Right ventricle myocardium inferior (tissue), 1 donor: ENCODE measurements around the gene TGFBR3L. TPM values are rescaled to one million over a fixed set of nuclear protein-coding genes. Genes with fewer than 3 reads are reported as not detected.
"Not testable (repeated sequence)": the region's sequence is repeated elsewhere in the genome, so short reads cannot be mapped to it uniquely, and the experiment has no call there.

Experiments used
- ATAC-seq: fragments of 200-7000 bp; cut with Tn5 transposase; one replicate; pipeline ENCODE4 v1.9.1; 2020; ENCODE audit warnings: mild to moderate bottlenecking, moderate library complexity
- DNase-seq: peaks from one replicate; pipeline ENCODE4 v3.0.0; 2021; ENCODE audit errors: missing footprints
- intact Hi-C: fragments of 100-400 bp; cut with DNase I; formaldehyde crosslinking; loops from one replicate; pipeline ENCODE4 v1.11.0; 2022
- total RNA-seq: library from RNA; stranded (reverse); fragmentation: NEBNext Ultra II Directional; extraction: Animal tissue kit (Norgen Biotek cat#: 25700); gene quantifications from one replicate; pipeline ENCODE4 v1.2.1, GENCODE V29; 2021
- donor health status: DM: no; HTN: yes; CAD: no; lungs with severe emphysema.

The TGFBR3L gene
- total RNA-seq, 1 donor from 2014 or later = 7.2 TPM

DNA sequence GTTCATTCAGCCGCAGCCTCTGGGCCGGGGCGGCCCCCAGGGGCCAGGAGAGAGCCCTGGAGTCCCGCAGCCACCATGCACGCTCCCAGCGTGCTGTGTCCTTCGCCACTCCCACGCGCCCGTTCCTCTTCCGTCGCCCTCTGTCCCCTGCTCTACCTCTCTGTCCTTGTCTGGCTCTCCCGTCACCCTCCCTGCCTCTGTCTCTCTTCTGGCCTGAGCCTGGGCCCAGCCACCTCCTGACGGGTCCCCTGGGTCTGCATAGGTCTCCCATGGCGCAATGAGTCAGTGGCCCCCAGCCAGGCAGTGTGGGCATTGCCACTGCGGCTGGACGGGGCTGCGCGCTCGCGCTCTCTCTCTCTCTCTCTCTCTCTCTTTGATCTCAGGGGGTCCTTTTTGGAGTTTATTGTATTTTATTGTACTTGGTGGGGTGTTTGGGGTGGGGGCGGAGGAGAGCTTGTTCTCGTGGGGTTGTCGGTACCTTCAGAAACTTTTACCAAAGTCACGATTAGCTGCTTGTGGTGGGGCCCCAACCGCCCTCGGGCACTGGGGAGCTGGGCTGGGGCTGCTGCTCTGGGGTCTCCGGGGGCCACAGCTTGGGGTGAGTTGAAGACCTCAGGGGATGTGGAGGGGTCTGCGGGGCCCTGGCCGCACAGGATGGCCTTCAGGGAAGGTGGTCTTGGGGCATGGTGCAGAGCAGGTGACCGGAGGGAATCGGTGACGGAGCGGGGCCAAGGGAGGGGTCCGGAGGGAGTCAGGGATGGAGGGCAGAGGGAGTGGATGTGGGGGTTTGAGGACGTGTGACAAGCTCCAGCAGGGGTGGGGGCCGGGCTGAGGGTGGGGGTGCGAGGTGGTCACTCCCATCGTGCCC, 1.7 kb upstream of the TGFBR3L start:
- intact Hi-C loops = no loop called here
- DNase-seq (no peak), ATAC-seq (no peak)

DNA sequence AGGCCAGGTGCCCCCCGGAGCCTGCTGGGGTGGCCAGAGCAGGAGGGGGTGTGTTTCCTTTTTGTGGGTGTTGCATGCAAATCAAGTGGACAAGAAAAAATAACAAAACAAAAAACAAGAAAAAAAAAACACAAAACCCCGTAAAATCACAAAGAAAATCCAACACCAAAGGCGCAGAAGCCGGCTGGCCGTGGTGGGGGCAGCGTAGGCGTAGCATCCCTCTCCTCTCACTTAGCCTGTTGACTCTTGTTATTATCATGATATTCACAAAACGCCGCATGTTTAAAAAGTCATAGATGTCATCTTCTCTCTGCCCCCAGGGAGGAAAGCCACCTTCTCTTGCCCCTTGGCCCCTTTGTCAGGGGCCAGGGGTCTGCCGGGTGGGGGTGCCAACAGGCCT, 978 bp upstream of the TGFBR3L start:
- DNase-seq = no peak
- intact Hi-C loops = no loop called here
- ATAC-seq = no peak

DNA sequence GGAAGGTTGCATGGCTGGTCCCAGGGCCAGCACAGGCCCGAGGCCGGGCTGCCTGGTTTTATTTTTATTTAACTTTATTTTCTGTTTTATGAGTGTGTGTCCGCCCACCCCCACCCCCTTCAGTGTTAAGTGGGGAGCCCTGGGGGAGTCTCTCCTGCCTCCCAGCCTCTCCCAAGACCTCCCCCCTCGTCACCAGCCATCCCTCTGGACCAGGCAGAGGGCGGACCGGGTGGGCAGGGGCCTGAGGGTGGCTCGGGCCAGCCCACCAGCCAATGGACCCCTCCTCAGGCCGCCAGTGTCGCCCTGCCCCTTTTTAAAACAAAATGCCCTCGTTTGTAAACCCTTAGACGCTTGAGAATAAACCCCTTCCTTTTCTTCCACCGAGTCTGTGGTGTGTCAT, 531 bp upstream of the TGFBR3L start:
- intact Hi-C loops = no loop called here
- DNase-seq (no peak), ATAC-seq (no peak)

DNA sequence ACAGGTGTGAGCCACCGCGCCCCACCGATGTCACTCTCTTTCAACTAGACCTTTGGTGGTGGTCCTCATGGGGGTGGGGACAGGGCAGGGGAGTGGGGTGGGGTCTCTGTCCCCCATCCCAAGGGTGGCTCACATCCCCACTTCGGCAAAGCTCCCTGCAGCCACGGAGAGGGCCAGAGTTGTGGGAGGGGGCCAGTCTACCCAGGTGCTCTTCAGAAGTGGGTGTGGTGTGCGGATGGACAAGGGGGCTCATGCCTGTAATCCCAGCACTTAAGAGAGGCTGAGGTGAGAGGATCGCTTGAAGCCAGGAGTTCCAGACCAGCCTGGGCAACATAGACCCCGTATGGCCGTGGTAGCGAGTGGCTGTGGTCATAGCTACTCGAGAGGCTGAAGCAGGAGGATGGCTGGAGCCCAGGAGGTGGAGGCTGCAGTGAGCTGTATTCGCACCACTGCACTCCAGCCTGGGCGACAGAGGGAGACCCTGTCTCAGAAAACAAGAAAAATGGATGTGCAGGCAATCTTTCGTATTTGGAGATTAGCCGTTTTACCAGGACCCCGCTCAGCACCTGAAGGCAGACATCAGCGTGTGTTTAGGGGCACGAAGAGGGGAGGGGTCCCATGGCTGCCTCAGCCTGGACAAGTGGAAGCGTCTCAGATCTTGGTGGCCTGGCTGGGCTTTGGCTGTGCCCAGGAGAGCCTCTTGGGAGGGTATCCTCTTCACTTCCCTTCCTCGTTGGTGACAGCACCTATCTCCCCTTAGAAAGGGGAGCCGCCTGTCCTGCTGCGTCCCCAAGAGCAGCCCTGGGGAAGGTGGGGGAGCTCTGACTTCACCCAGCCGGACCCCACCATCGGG, 846 bp downstream of the TGFBR3L start:
- ATAC-seq = no peak
- DNase-seq = no peak
- intact Hi-C loops = no loop called here

DNA sequence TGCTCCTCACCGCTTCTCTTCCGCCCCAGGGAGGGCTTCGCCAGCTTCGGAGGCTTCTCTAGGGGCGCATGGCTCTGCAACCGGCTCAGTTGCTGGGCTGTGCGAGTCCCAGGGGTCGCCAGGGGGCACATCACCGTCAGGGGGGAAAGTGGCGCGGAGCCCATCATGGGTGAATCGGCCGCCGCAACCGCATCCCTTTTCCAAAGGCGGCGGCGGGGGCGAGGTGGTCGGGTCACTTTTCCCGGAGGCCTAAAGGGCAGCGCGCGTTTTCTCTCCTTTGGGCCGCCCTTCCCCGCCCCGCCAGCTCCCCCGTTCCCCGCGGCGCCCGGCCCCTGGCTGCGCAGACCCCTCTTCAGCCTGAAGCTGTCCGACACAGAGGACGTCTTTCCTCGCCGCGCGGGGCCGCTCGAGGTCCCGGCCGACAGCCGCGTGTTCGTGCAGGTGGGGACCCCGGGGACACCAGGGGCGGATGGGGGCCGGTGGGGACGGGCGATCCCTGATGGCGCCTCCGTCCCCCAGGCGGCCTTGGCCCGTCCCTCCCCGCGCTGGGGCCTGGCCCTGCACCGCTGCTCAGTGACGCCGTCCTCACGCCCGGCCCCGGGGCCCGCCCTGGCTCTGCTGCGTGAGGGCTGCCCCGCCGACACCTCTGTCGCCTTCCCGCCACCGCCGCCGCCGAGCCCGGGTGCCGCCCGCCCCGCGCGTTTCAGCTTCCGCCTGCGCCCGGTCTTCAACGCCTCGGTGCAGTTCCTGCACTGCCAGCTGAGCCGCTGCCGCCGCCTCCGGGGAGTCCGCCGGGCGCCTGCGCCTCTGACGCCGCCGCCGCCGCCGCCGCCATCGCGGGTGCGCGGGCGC, 1.7 kb downstream of the TGFBR3L start:
- no peak for DNase-seq
- ATAC-seq = no peak
- intact Hi-C loops = no loop called here

DNA sequence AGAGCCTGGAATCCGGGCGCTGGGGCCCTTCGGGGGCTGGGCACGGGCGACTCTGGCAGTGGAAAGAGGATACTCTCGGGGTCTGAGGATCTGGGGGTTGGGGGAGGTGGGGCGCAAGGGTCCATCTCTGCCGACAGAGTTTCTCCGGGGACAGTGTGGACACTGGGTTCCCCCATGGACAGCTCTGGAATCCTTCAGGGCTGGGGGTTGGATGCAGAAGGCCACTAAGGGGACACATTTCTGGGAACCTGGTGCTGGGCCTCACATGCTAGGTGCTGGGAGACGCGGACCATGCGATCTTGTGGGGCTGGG, 2.3 kb downstream of the TGFBR3L start:
- ATAC-seq (no peak), DNase-seq (no peak)

DNA sequence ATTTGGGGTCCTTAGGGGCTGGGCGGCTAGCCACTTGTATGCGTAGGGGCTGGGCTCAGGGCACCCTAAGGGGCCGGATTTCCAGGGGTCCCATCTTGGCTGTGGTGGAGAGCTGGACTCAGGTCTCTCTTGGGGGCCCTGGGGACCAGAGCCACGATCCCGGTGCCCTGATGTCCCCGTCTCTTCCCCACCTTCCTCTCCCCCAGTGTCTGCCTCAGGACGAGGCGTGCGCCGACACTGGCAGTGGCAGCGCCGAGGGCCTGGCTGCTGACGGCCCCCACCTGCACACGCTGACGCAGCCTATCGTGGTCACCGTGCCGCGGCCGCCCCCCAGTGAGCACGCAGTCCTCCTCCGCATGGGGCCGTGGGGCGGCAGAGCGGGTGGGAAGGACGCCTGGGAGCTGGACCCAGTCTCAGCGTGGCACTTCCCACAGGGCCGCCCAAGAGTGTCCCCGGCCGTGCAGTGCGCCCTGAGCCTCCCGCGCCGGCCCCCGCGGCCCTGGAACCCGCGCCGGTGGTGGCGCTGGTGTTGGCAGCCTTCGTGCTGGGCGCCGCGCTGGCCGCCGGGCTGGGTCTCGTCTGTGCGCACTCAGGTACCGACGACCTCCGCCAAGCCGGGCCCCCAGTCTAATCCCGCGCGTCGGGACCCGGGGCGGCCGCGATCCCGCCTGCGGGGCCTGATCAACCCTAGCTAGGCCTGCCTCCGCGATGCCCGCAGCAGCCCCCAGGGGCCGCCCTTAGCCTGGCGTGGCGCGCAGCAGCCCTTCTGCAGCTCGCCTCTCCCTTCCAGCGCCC, 2.8 kb downstream of the TGFBR3L start:
- ATAC-seq (no peak), DNase-seq (no peak)
- intact Hi-C loops = no loop called here

More for the DNA sequence above, 2.3 kb downstream of the TGFBR3L start:
- intact Hi-C loops = no loop called here

DNA sequence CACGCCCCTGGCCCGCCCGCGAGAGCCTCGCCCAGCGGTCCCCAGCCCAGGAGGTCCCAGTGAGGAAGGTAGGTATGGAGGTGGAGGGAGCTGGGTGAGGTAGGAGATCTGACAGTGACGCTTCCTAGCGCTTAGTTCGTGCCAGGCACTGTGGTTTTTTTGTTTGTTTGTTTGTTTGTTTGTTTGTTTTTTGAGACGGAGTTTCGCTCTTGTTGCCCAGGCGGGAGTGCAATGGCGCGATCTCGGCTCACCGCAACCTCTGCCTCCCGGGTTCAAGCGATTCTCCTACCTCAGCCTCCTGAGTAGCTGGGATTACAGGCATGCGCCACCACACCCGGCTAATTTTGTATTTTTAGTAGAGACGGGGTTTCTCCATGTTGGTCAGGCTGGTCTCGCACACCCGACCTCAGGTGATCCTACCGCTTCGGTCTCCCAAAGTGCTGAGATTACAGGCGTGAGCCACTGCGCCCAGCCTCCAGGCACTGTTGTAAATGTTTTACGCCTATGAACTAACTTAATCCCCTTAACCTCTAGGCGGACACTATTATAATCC, 3.5 kb downstream of the TGFBR3L start:
- ATAC-seq, DNase-seq, intact Hi-C loops: not testable (repeated sequence)

DNA sequence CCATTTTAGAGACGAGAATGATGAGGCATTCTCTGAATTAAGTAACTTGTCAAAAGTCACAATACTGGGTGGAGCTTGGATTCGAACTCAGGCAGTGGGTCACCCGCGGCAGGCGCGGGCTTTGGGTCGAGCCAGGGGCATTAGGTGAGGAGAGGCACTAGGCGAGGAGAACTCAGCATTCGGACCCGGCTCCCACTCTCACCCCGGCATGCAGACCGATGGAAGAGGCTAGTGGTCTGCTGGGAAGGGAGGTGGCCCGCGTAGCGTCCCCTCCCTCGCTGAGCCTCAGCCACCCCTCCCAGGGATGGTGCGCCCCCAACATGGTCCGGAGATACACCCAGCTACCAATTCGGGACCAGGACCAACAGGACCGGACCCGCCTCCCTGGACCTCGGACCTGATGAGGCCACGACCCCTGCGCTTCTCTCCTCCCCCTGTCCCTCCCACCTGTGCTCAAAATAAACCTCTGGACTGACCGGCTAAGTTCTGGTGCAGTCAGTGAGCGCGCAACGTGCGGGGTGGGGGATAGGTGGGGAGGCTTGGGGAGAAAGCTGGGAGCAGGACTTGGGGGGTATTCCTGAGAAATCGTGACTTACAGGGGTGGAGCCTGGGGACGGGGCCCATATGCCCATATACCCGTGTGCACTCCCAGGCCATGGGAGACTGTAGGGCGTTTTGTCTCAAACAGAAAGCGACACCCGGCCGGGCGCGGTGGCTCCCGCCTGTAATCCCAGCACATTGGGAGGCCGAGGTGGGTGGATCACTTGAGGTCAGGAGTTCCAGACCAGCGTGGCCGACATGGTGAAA, 4.2 kb downstream of the TGFBR3L start:
- DNase-seq (no peak), ATAC-seq (no peak)
- intact Hi-C loops = no loop called here

DNA sequence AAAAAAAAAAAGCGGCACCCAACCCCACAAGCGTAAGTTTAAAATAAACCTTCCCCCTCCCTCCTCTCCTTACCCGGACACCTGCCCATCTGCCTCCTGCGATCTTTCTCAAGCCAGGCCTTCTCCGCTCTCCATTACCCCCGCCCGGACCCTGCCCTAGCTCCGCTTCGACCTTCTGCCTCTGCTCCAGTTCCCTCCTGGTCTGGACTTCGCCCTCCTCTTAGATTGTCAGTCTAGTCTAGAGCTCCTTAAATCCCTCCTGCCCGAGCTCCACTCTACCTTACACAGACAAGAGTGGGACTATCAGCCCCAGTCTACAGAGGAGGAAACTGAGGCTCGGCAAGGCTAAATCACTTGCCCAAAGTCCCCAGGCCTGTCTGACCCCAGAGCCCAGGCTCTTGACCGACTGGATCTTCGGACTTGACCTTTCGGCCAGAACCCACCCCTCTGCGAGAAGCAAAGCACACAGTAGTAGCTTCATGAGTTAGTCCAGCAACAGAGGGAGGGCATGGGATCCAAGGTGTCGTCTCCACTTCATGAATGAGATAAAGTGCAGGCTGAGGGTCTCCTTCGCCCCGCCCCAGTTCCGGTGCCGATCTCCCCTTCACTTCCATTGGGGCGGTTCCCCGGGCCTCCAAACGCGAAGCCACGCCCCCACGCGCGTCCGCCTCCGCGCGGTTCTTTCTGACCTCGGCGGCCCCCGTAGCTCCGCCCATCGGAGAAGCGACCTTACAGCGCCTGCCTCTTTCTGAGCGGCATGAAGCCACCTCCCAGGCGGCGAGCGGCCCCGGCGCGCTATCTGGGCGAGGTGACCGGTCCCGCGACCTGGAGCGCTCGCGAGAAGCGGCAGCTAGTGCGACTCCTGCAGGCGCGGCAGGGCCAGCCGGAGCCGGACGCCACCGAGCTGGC, 5.2 kb downstream of the TGFBR3L start, which contains the start of gene SNAPC2:
TSS of gene SNAPC2 (plus strand) at position 729 of the 909 bp plus-strand sequence. CDS start at position 758, 29 bp downstream.
- intact Hi-C loops = loop anchor here (1.0 to 2.0 kb wide), 3 partner anchors 17 to 594 kb away; partner anchors contain the start of genes MAP2K7, TIMM44 and ZNF414
- peak; percentile 99 for DNase-seq
- peak; percentile 72 for ATAC-seq

DNA sequence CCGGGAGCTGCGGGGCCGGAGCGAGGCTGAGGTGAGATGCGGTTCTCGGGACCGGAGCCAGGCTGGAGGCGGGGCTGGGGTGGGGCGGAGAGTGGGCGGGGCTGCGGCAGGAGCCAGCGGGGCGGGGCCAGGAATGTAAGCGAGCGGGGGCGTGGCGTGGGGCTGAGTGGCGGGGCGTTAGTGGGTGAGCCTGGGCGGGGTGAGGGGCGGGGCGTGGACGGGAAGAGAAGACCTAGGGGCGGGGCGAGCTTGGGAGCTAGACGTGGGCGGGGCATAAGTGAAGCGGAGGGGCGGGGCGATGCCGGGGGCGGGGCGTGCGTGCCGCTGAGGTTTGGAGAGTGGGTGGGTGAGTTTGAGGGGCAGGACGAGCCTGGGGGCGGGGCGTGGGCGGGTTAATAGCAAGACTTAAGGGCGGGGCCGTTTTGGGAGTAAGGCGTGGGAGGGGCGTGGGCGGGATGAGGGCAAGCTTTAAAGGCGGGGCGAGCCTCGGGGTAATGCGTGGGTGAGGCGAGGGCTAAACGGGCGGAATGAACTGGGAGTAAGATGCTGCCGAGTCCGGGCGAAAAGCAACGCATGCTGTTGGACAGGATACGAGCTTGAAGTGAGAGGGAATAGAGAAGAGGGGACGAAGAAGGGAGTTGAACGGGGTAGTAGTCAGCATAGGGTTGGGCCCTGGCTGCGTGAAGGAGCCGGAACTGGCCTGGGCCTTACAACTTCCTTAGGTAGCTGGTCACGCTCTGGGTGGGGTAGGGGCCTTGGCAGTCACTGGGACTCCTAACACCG, 6.1 kb downstream of the TGFBR3L start:
- ATAC-seq (peak; percentile 89), DNase-seq (peak; percentile 100)
- intact Hi-C loops = loop anchor here (1.0 to 2.0 kb wide), 3 partner anchors 17 to 594 kb away; partner anchors contain the start of genes MAP2K7, TIMM44 and ZNF414

DNA sequence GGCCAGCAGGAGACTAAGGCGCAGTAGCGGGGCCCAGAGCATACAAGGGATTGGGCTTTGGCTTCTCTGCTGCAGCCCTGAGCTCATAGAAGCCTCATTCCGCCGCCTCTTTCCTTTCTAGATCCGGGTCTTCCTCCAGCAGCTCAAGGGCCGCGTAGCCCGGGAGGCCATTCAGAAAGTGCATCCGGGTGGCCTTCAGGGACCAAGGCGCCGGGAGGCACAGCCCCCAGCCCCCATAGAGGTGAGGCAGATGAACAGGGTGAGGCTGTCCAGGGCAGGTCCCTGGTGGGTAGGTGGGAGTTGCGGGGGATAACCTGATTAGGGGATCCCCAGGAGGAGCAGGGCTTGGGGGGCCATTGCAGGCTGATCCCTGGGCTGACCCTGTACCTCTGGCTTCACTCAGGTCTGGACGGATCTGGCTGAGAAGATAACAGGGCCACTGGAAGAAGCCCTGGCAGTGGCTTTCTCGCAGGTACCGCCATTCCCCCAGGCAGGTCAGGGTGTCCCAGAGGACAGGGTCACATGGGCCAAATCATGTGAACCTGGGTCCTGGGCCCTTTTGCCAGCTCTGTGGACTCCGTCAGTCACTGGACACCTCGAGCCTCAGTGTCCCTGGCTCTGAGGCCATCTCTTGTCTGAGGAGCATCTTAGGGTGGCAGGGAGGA, 6.8 kb downstream of the TGFBR3L start:
- intact Hi-C loops = loop anchor here (2.0 kb wide), 1 partner anchor 21 kb away; the partner anchor contains the start of gene TIMM44
- DNase-seq = no peak

DNA sequence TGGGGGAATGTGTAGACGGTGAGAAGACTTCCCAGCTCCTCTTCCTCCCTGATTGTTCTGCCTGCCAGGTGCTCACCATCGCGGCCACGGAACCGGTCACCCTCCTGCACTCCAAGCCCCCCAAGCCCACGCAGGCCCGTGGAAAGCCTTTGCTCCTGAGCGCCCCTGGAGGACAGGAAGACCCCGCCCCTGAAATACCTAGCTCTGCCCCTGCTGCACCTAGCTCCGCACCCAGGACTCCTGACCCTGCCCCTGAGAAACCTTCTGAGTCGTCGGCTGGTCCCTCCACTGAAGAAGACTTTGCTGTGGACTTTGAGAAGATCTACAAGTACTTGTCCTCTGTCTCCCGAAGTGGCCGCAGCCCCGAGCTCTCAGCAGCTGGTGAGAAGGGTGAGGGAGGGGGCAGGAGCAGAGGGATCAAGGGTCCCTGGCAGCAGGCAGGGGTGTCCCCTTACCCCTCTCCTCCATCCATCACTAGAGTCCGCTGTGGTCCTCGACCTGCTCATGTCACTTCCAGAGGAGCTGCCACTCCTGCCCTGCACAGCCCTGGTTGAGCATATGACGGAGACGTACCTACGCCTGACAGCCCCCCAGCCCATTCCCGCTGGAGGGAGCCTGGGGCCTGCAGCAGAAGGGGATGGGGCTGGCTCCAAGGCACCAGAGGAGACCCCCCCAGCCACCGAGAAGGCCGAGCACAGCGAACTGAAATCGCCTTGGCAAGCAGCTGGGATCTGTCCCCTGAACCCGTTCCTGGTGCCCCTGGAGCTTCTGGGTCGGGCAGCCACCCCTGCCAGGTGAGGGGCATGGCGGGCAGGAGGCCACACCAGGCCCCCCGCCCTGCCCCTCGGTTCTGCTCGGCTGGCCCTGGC, 7.6 kb downstream of the TGFBR3L start:
- no peak for DNase-seq
- intact Hi-C loops = loop anchor here (2.0 kb wide), 1 partner anchor 21 kb away; the partner anchor contains the start of gene TIMM44
- ATAC-seq = no peak

More for the DNA sequence above, 6.8 kb downstream of the TGFBR3L start:
- ATAC-seq = no peak

DNA sequence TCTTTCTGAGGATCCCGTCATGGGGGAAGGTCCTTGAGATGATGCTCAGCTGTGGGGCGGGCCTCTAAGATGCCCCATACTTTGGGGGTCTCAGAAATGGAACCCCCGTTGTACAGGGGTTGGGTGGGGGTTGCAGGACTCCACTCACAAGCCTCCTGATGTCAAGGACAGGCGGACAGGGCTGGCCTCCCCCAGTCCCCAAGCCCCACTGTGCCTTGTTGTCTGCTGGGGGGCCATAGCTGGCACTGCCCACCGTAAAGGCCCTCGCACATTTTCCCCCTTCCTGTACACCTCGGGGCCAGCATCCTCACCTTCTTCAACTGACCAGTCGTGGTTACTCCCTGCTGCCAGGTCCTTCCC, 8.2 kb downstream of the TGFBR3L start:
- ATAC-seq = no peak
- intact Hi-C loops = no loop called here

More for the DNA sequence above, 8.2 kb downstream of the TGFBR3L start:
- DNase-seq = no peak
